Measurements from ENCODE around the gene SGIP1.

The SGIP1 gene

DNA sequence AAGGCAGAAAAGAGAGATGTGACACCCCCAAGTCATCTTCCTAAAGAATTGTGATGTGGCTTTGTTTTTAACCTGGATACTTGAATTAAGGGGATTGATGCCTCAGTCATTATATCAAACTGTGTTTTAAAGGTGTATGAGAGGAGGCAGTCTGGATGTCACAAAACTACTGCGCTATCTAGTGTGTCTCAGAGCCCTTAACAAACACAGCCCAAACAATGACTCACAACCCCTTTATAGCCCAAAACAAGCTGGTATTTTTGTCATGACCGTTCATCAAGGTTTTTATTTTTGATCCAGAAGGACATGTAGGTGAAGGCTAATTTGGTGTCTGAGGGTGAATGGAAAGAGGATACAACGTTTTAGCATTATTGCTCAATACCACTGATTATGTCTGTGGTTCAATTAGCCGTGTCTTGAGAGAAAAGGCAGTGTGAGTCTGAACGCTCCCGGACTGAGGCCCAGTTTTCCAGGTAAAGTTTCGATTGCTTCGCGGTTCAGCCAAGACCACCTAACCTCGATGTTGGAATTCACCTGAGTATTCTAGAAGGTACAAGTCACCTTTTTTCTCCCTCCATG lies 71.6 kb downstream of the SGIP1 start:
- DNase-seq (ENCODE audit: low read depth, low spot score) = no peak

DNA sequence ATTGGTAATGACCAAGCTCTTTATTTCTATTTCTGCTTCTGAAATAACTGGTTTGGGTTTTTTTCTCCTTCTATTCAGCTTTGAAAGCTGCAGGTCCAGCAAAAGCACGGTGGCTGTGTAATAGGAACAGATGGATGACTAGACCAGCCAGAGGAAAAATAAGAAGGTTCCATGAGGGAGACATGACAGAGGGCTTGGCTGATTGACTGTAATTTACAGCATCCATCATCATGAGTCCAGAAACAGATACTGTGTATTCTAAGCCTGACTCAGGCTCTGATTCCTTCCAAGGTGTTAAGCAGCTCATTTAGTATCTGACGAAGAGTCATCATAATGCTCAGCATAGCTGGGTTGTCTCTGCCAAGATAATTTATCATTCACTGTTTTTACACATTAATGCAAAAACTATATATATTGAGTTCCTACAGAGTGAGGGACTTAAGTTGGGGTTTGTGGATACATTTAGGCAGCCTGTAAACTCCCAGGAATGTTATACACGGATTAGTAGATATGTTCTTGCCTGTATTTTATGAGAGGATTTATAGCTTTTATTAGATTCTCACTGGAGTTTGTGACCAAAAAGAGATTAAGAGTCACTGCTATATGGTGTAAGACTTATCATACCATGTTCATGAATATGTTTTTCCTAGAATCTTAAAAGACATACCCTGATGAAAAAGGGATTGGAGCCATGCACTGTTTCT lies 72.6 kb downstream of the SGIP1 start:
- DNase-seq (ENCODE audit: low read depth, low spot score) = no peak

- DNase-seq (ENCODE audit: low read depth, low spot score) = peak; percentile 18
Measured at GRCh38 chr1:66607458-66607857, 73.5 kb downstream of the SGIP1 start.

- DNase-seq (ENCODE audit: low read depth, low spot score) = no peak
Measured at GRCh38 chr1:66613187-66613586, 79.2 kb downstream of the SGIP1 start.

GRCh38 chr1:66617362-66618184 lies 83.6 kb downstream of the SGIP1 start:
- no peak for DNase-seq (ENCODE audit: low read depth, low spot score)

GRCh38 chr1:66618390-66618789 lies 84.4 kb downstream of the SGIP1 start:
- DNase-seq (ENCODE audit: low read depth, low spot score) = no peak

- DNase-seq (ENCODE audit: low read depth, low spot score) = no peak
Measured at GRCh38 chr1:66623812-66624211, 89.9 kb downstream of the SGIP1 start.

DNA sequence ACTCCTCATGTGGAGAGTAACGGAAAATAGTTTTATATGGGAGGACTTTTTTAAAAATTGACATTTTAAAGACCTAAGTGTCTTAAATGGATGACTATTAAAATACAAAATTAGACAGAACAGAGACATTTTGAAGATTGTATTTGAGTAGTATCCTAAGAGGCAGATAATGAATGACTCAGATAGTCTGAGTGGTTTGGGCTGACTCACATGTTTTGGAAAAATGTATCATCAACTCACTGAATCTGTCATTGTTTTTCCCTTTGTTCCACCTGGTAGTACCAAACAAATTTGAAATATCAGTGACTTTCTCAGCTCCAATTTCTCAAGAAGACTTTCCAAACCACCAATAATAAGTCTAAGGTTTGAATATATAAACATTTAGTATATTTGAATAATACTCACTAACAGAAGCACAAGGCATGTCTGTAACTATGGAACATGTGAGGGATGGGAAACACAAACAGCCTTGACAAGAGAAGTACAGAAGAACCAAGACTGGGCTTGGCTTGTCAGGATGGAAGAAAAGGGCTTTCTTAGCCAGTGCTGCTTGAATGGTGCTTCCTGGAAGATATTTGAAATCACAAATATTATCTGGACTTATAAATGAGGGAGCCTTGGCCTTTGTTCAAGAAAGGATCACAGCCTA lies 90.6 kb downstream of the SGIP1 start:
- DNase-seq (ENCODE audit: low read depth, low spot score) = no peak

GRCh38 chr1:66626261-66626660 lies 92.3 kb downstream of the SGIP1 start:
- DNase-seq (ENCODE audit: low read depth, low spot score) = no peak

DNA sequence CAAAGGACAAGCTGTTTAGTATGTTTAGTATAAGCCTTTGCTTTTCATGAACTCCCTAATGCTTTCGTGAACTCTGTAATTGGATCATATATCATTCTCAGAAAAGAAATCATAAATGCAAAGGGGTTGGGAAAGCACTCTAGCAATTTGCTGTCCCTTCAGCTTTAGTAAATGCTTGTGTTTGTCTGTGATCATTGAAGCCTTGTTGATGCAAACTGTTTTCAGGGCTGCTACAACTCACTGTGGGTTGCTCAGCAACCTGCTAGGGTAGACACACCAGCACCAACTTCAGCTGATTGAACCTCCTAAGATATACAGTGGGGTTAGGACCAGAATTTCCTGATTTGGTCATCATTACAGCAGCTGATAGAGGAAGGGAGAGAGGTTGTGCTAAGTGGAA lies 95.0 kb downstream of the SGIP1 start:
- no peak for DNase-seq (ENCODE audit: low read depth, low spot score)

DNA sequence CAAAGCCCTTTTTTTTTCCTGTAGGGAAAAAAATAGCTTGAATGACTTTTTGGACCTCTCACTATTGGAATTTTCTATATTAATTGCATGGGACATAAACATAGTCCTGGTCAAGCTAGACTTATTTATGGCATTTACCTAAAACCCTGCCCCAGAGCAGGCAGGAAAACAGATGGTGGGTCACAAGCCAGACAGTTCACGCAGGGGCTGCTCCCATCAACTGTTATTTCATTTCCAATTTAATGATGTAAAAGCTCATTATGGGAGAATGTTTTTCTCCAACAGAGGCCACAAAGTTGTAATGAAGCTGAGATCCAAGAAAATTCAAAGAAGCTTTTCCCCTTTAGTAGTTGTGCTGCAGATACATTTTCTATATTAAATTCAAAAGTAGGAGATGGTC lies 99.2 kb downstream of the SGIP1 start:
- no peak for DNase-seq (ENCODE audit: low read depth, low spot score)

GRCh38 chr1:66637146-66637545 lies 103.2 kb downstream of the SGIP1 start:
- no peak for DNase-seq (ENCODE audit: low read depth, low spot score)

DNA sequence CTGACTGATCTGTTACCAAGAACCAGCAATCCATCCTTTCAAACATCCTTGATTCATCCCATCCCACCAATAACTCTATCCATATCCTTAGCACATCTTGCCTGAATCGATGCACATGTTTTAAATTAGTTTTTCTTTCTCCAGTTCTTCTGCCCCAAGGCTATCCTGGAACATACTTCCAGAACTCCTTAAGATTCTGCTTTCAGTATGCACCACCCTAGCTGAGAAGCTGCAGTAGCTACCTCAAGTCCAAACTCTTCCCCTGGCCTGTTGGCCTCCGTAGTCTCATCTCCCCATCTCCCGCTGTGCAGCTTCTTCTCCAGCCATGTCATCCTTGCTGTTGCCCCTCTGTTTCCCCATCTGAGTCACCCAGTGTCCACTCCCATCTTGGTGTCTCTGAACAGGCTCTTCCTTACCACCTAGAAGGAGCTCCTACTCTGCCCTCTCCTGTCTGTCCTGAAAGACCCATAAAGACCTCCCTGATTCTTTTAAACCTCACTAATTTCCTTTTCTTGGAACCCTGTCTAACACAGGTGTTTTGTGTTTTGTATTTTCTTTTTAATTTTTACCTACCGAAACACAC lies 108.0 kb downstream of the SGIP1 start:
- no peak for DNase-seq (ENCODE audit: low read depth, low spot score)

- DNase-seq (ENCODE audit: low read depth, low spot score) = no peak
Measured at GRCh38 chr1:66642992-66643391, 109.0 kb downstream of the SGIP1 start.

DNA sequence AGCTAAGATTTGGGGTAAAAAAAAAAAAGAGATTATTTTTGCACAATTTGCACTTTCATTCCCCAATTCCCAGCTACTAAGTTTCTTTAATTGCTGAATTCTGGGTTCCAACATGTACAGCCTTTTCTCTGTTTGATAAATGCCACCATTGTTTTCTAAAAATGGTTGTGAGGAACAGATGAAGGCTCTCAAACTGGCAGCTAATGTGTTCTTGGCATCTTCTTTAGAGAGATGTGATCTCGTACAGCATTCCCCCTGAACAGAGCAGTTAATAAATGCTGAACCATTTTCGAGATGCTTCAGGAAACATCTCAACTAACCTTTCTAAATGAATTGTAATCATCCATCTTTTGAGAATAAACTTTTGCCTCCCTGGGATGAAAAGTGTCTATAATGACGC lies 110.4 kb downstream of the SGIP1 start:
- no peak for DNase-seq (ENCODE audit: low read depth, low spot score)

- no peak for DNase-seq (ENCODE audit: low read depth, low spot score)
Measured at GRCh38 chr1:66648901-66649595, 115.1 kb downstream of the SGIP1 start.

- no peak for DNase-seq (ENCODE audit: low read depth, low spot score)
Measured at GRCh38 chr1:66652556-66652955, 118.6 kb downstream of the SGIP1 start.

DNA sequence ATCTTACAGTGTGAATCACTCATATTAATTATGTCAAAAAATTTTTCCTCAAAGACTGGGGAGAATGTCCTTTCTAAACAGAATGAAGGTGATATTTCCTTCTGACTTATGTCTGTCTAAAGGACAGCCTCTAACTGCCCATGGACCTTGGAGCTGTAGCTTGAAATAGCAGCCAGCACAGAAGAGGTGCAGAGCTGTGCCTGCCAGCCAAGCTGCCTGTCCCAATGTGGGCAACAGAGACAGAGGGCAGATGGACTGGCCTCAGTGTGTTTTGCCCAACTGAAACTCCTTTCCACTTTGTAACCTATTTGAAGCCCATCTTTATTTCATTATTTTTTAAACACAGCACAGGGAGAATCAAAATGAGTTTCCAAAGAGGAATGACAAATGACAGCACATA lies 120.7 kb downstream of the SGIP1 start:
- DNase-seq (ENCODE audit: low read depth, low spot score) = no peak

- DNase-seq (ENCODE audit: low read depth, low spot score) = no peak
Measured at GRCh38 chr1:66671455-66671854, 137.5 kb downstream of the SGIP1 start.

GRCh38 chr1:66676613-66677298 lies 142.8 kb downstream of the SGIP1 start:
- no peak for DNase-seq (ENCODE audit: low read depth, low spot score)

- no peak for DNase-seq (ENCODE audit: low read depth, low spot score)
Measured at GRCh38 chr1:66678146-66678545, 144.2 kb downstream of the SGIP1 start.
